IgD-negative memory B cell (primary cell): ENCODE results near the gene ETV3L. TPM values are rescaled to one million over a fixed set of nuclear protein-coding genes. Genes with fewer than 3 reads are reported as not detected.

Source experiments
- H3K27ac Mint-ChIP-seq, 3 donors: one replicate each; pipeline ENCODE4 v1.8.0; 2020 to 2022; ENCODE audit warnings: mild to moderate bottlenecking in 3 of 3, mixed read lengths in 3 of 3, moderate library complexity in 1 of 3
- H3K27me3 Mint-ChIP-seq: one replicate; pipeline ENCODE4 v1.8.0; 2021; ENCODE audit warnings: mixed read lengths
- H3K36me3 Mint-ChIP-seq: one replicate; pipeline ENCODE4 v1.8.0; 2020; ENCODE audit warnings: mild to moderate bottlenecking, mixed read lengths
- H3K4me1 Mint-ChIP-seq, 3 donors: one replicate each; pipeline ENCODE4 v1.8.0; 2020 to 2022; ENCODE audit warnings: mixed read lengths in 3 of 3, mild to moderate bottlenecking in 1 of 3
- H3K4me3 Mint-ChIP-seq, 4 donors: one replicate each; pipeline ENCODE4 v1.8.0; 2020 to 2022; ENCODE audit warnings: mild to moderate bottlenecking in 4 of 4, mixed read lengths in 4 of 4, moderate library complexity in 3 of 4
- H3K9me3 Mint-ChIP-seq, 3 donors: one replicate each; pipeline ENCODE4 v1.8.0; 2020 to 2021; ENCODE audit warnings: mixed read lengths in 3 of 3, mild to moderate bottlenecking in 1 of 3
- polyA plus RNA-seq: library from polyadenylated mRNA; unstranded; fragments of 300-500 nt; fragmentation: Illumina TruSeq; gene quantifications from one replicate; pipeline ENCODE4 v1.2.3, GENCODE V29; 2021

ETV3L gene
- not detected for polyA plus RNA-seq

DNA sequence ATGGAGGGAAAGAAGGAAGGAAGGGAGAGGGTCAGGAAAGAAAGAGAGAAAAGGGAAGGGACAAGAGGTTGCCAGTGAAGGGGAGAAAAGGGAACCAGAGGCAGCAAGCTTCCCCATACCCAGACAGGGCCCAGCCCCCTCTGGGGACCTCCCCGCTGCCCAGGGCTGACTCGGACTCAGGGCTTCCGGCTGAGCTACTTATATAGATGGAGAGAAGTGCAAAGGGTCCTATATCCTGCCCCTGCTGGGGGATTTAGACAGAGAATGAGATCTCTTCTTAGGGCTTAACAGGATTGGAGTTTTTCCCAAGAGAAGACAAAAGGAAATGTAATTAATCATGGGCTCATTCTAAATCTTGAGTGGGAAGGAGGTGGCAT, at the start of gene ETV3L:
ETV3L (minus strand) TSS at position 176 of the 377 bp plus-strand sequence. CDS start 285 bp downstream, outside the sequence.
- H3K4me3 Mint-ChIP-seq, result no peak within 1 kb of the TSS
- H3K36me3 Mint-ChIP-seq, result peaks cover 5% of the 10 kb centered on the region
- H3K27ac Mint-ChIP-seq, result no peak within 1 kb of the TSS
- H3K9me3 Mint-ChIP-seq, result no peaks in the 10 kb centered on the region
- peaks cover 0 to 2% (median 0%) of the 10 kb centered on the region in 3 donors for H3K4me1 Mint-ChIP-seq
- no peaks in the 10 kb centered on the region for H3K27me3 Mint-ChIP-seq

DNA sequence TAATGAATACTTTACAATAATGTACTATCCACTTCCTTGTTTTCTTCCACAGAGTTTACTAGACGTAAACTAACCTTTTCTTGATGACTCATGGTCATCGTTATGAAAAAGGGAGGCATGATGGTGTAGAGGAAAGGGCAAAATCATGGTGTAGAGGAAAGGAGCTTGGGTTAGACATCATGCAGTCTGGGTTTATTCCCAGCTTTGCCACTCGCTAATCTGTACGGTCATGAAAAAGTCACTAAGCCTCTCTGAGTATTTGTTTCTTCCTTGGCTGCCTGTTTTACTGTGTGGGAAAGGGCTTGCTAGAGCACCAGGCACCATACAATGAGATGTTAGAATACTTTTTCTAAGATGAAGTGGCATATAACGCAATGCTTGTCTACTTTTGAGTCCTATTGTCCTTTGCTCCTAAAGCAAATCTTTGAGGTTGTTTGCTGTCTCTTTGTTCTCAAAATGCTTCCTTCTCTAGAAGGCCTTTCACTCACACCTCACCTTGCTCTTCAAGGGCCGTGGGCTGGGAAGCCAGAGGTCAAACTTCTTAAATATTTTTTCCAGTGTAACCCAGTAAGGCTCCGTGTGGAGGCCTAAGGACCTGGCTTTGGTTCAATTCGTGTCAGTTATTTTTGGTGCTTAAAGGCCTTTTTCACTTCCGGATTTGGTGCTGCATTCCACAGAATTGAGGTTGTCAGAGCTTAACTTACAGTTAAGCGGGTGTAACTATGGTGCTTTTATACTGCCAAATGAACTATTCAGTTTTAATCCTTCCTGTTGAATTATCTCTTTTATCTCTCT, 48.5 kb upstream of the ETV3L start:
- Mint-ChIP-seq H3K27me3 (peaks cover 5% of the 10 kb centered on the region), H3K27ac (no peak overlapping the region), H3K4me1 (peaks cover 0 to 4% (median 2%) of the 10 kb centered on the region in 3 donors), H3K9me3 (no peaks in the 10 kb centered on the region), H3K4me3 (no peak overlapping the region), H3K36me3 (no peaks in the 10 kb centered on the region)

DNA sequence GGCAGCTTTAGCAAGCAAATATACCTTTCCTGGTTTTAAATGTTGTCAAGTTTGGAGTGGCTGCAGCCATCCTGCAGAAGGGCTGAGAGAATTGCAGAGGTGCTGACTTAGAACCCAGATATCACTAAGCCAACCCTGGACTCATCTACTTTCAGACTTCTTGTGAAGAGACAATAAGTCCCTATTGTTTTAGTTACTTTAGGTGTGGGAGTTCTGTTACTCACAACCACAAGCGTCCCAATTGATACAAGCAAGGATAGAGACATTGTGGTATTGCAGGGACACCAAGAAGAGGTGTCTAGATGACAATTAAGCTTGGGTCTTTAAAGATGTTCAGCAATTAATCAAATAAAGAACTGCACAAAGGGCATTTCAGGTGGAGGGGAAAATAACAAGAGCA, 47.4 kb upstream of the ETV3L start:
- no peaks in the 10 kb centered on the region for H3K9me3 Mint-ChIP-seq

DNA sequence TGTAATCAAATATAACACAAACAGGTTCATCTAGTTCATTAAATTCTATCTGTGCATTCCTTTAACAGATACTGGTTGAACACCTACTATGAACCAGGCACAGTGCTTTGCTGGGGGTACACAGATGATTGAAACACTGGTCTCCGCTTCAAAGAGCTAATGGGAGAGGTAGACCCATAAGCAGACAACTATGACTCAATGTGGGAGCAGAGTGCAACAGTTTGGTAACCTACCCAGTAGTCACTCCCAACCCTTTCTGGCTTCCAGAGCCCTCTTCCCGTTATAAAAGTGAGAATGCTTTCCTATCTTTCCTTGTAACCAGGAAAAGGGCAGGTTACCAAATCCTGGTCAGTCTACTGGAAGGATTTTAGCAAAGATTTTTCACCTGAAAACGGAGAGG, 46.6 kb upstream of the ETV3L start:
- H3K36me3 Mint-ChIP-seq, result no peaks in the 10 kb centered on the region
- peaks cover 0 to 4% (median 2%) of the 10 kb centered on the region in 3 donors for H3K4me1 Mint-ChIP-seq
- H3K9me3 Mint-ChIP-seq, result no peaks in the 10 kb centered on the region
- no peak overlapping the region for H3K4me3 Mint-ChIP-seq
- H3K27ac Mint-ChIP-seq, result no peak overlapping the region
- H3K27me3 Mint-ChIP-seq, result peaks cover 5% of the 10 kb centered on the region

More for the DNA sequence above, 47.4 kb upstream of the ETV3L start:
- Mint-ChIP-seq H3K4me1 (peaks cover 0 to 4% (median 2%) of the 10 kb centered on the region in 3 donors), H3K36me3 (no peaks in the 10 kb centered on the region), H3K27ac (peak overlapping the region in 1 of 3 donors; percentile 67), H3K27me3 (peaks cover 5% of the 10 kb centered on the region), H3K4me3 (no peak overlapping the region)

DNA sequence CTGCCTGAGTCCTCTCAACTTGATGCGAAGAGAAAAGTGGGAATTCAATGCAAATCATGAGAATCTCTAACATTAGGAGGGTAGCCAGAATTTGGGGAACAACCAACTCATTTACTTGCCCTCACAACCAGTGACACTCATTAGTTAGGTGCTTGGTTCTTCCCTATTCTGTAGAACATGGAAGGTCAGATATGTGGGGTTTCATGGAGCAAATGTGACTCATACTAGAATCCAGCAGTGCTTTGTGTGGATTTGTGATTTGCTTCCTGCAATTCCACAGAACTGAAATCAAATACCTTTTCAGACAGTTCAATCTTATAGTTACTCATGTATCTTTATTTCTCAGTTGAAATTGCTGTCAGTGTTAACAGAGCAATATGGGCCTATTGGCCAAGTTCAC, 45.5 kb upstream of the ETV3L start:
- H3K4me1 Mint-ChIP-seq, result peaks cover 0 to 4% (median 2%) of the 10 kb centered on the region in 3 donors
- H3K27me3 Mint-ChIP-seq, result peaks cover 5% of the 10 kb centered on the region
- no peaks in the 10 kb centered on the region for H3K9me3 Mint-ChIP-seq
- H3K36me3 Mint-ChIP-seq, result no peaks in the 10 kb centered on the region
- no peak overlapping the region for H3K4me3 Mint-ChIP-seq
- no peak overlapping the region for H3K27ac Mint-ChIP-seq

DNA sequence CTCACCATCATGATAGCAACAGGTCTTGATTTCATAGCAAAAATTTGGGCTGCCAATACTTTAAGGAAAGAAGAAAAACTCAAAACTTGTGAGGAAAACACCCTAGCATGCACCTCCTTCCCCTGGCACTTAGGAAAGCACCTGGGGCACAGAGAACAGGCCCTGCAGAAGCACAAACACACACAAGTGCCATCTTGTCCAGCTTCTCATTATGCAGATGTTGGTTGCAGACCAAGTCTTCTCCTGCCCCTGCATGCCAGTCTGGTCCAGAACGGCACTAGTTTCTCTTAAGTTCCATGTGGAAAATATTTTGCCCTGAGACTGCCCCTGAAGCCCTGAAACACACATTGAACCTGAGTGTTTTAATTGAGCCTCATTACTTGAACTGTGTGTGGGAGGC, 44.9 kb upstream of the ETV3L start:
- Mint-ChIP-seq H3K9me3 (no peaks in the 10 kb centered on the region), H3K4me3 (no peak overlapping the region), H3K4me1 (peaks cover 2 to 4% (median 3%) of the 10 kb centered on the region in 3 donors), H3K36me3 (no peaks in the 10 kb centered on the region), H3K27ac (no peak overlapping the region), H3K27me3 (peaks cover 5% of the 10 kb centered on the region)

DNA sequence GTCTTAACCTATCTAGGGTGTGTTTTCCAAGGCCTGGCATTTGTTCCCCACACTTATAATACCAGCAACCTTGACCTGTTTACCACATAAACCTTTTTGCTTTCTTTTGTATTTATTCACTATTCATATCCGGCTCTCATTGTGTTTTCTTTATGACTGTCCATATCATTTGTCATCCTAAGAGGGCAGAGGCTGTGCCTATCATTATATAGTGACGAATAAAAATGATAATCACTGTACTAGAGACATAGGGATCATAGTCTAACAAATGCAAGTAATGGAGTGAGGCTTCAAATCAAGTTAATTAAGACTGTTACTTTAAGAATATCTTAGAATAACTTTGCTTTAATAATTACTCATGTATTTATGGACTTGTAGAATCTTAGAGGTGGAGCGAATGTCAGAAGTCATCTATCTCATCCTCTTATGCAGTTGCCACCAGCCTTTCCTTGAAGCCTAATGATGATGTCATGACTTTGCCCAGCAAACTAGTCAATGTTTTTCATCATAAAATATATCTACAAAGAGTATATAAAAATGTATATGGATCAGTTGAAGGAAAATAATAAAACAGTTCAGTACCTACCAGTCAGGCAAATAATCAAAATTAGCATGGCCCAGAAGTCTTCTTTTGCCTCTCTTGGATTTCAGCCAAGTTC, 43.3 kb upstream of the ETV3L start:
- peaks cover 5% of the 10 kb centered on the region for H3K27me3 Mint-ChIP-seq
- no peaks in the 10 kb centered on the region for H3K36me3 Mint-ChIP-seq
- H3K9me3 Mint-ChIP-seq, result no peaks in the 10 kb centered on the region
- no peak overlapping the region for H3K27ac Mint-ChIP-seq
- peak overlapping the region in 1 of 4 donors; percentile 27 for H3K4me3 Mint-ChIP-seq
- peaks cover 7 to 11% (median 9%) of the 10 kb centered on the region in 3 donors for H3K4me1 Mint-ChIP-seq

DNA sequence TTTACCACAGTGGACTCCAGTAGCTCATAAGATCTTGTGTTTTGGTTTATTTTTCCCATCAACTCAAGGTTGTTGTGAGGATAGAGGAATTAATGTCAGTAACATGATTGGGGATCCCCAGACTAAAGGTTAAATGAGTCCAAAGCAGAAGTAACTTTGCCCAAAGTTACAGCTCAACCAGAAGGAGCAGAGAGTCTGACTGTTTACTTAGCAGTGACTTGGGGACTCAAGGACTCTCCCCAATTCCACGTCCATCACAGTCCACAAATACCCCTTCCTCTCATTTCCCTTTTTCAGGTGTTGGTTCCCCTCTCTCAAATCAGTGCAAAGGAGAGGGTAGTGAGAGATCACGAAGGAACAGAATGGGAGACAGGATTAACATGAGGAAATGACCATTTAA, 42.6 kb upstream of the ETV3L start:
- H3K36me3 Mint-ChIP-seq, result peaks cover 3% of the 10 kb centered on the region
- H3K4me1 Mint-ChIP-seq, result peaks cover 10 to 15% (median 15%) of the 10 kb centered on the region in 3 donors
- H3K4me3 Mint-ChIP-seq, result no peak overlapping the region
- peaks cover 3% of the 10 kb centered on the region for H3K27me3 Mint-ChIP-seq
- H3K27ac Mint-ChIP-seq, result no peak overlapping the region
- no peaks in the 10 kb centered on the region for H3K9me3 Mint-ChIP-seq

DNA sequence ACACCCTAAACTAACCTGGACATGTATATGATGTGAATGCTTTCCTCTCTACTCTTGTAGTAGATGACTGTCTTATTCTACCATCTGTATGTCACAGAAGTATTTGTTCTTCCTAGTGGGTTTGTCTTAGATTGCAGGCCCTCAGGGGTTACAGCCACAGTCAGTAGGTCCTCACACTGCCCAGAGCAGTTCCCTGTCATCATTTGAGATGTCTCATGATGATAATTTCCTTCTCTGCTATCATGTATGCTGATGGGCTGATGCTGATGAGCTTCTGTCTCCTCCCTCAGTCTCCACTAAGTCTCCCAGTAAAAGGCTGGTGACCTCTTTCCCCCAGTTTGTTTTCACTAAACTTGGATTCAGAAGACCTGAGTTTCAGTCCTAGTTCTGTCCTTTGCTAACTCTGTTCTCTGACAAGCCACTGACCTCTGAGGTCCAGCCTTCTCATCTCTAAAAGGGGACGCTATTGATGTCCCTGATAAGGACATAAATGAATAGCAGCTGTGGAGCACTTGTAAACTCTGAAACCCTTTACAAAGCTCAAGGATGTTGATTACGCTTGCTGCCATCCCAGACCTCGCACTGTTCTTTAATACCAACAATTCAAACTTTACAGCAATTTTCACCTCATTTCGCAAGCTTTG, 41.7 kb upstream of the ETV3L start:
- H3K27me3 Mint-ChIP-seq, result peaks cover 3% of the 10 kb centered on the region
- H3K4me1 Mint-ChIP-seq, result peaks cover 18 to 24% (median 24%) of the 10 kb centered on the region in 3 donors
- H3K36me3 Mint-ChIP-seq, result peaks cover 3% of the 10 kb centered on the region
- no peaks in the 10 kb centered on the region for H3K9me3 Mint-ChIP-seq
- H3K27ac Mint-ChIP-seq, result peak overlapping the region in 1 of 3 donors; percentile 33
- H3K4me3 Mint-ChIP-seq, result peak overlapping the region in 1 of 4 donors; percentile 88

DNA sequence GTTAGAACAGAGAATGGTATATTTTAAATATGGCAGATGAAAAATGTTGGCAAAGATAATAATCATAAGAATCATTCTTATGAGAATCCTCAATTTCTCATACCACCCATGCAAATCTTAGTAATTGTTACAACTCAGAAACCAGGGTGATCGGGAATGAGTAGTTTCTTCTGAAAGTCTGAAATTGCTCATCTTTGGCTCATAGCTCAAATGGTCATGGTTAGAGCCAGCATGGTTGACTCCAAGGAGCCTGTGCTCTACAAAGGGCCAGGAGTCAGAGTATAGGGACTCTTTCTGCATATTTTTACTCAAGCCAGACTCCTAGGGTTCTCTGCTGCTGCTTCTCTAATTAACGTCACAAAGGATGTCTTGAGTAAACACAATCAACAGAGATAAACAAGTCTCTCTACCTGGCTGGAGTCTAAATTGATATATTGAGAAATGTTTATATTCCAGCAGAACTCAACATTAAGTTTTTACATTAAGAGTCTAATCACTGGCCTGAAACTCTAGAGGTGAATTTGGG, 40.5 kb upstream of the ETV3L start:
- Mint-ChIP-seq H3K27me3 (peaks cover 3% of the 10 kb centered on the region), H3K4me3 (peak overlapping the region in 2 of 4 donors; percentile 87 to 88), H3K36me3 (peaks cover 7% of the 10 kb centered on the region), H3K27ac (peak overlapping the region; percentile 90 to 98 (median 97)), H3K9me3 (no peaks in the 10 kb centered on the region), H3K4me1 (peaks cover 24 to 30% (median 30%) of the 10 kb centered on the region in 3 donors)

DNA sequence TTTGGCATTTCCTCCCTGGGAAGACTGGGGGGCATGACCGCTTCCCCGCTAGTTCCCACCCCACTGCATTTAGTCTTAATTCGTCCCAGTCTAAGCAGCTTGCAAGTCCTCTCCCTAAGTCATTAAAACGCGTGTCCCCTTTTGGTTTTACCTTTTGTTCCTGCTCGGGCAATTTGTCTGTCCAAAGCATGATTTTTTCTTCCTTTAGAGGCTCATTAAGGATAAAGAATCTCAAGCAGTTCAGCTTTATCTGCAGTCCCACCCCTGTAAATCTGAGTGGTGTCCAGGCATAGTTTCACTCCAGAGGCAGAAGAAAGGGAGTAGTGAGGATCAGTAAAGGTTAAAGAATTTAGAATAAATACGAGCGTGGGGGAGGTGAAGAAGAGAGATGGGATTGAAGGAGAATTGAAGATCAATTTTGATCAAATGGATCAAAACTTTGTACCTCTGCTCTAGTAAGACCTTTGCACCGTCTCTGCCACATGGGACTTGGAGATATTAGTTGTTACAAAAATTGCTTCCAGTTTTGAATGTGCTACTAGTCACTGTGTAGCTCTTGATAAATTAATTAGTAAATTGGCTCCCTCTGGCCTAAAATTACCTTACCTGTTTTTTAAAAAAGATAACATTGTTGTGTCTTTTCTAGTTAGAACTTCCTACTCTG, 39.6 kb upstream of the ETV3L start:
- peak overlapping the region; percentile 87 to 95 (median 89) for H3K4me3 Mint-ChIP-seq
- peaks cover 10% of the 10 kb centered on the region for H3K36me3 Mint-ChIP-seq
- no peaks in the 10 kb centered on the region for H3K9me3 Mint-ChIP-seq
- peaks cover 26 to 33% (median 32%) of the 10 kb centered on the region in 3 donors for H3K4me1 Mint-ChIP-seq
- peaks cover 3% of the 10 kb centered on the region for H3K27me3 Mint-ChIP-seq
- H3K27ac Mint-ChIP-seq, result peak overlapping the region; percentile 90 to 98 (median 97)

DNA sequence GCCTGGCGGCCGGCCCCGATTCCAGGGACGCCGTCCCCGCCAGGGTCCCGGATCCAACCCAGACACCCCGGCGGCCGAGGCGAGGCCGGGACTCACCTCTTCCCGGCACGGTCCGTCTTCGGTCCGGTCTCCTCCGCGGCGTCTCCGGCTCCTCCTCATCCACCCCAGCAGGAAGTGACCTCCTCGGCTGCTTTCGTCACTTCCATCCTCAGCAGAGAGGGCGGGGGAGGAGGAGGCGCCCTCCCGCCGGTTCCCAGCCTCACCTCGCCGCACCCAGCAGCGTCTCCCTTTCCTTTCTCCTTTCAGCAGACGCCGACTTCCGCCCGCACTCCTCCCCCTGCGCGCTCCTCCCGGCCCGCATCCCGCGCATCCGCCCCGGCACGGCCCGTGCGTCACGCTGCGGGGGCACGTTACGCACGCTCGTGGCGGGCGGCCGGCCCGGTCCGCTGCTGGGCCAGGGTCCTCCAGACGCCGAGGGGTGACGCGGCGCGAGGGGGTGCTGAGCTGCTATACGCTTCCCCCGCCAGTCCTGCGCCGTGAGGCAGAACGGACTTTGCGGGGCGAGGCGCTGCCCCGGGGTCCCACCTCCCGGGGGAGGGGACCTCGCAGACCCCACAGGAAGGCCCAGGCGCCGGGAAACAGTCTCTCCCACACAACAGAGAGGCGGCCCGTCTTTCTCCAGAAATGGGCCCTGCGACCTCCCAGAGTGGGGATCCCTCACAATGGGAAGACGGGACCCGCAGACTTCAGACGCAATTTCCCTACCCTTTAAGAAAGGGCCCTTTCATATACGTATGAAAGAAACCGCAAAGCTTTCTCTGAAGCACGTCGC, 38.8 kb upstream of the ETV3L start, which contains the start of gene ETV3:
ETV3 (minus strand) TSS at position 176 of the 832 bp plus-strand sequence. CDS start 2,043 bp downstream, outside the sequence.
- H3K4me3 Mint-ChIP-seq, result peak within 1 kb of the TSS; percentile 88 to 98 (median 96)
- H3K27me3 Mint-ChIP-seq, result no peaks in the 10 kb centered on the region
- peak within 1 kb of the TSS; percentile 90 to 98 (median 98) for H3K27ac Mint-ChIP-seq
- H3K4me1 Mint-ChIP-seq, result peaks cover 31 to 39% (median 32%) of the 10 kb centered on the region in 3 donors
- H3K36me3 Mint-ChIP-seq, result peaks cover 10% of the 10 kb centered on the region
- no peaks in the 10 kb centered on the region for H3K9me3 Mint-ChIP-seq

DNA sequence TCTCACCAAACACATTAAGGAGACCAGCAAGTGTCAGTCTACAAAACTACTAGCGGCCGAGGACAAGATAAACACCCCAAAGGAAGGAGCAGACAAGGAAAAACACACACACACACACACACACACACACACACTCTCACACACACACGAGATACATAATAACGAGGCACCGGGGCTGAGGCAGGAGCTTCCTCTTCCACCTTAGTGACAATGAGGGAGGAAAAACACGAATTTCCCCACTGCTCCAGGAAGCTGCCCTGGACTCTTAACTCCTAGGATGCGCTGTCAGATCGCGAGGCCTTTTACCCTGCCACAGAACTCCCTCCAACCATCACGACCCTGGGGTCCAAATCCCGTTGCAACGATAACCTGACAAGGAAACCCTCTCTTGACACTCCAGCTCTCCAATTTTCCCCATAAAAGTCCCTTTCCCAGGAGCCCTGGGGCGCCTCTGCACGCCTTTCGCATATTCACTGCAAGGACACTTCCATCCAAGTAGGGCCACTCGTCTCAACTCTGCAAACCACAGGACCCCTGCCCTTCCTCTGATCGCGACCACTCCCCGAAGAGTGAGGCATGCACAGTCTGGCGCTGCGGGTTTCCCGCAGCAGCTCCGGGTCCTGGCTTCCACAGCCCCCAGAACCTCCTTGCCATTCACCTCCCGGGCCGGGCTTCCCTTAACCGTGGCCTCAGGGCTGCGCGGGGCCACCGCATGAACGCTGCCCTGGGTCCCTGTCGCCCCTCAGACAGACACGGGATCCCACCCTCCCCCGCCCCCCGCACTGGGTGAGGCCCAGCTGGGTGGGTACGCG, 38.0 kb upstream of the ETV3L start:
- H3K27ac Mint-ChIP-seq, result peak overlapping the region; percentile 87 to 98 (median 90)
- peaks cover 10% of the 10 kb centered on the region for H3K36me3 Mint-ChIP-seq
- peak overlapping the region; percentile 88 to 98 (median 96) for H3K4me3 Mint-ChIP-seq
- H3K27me3 Mint-ChIP-seq, result no peaks in the 10 kb centered on the region
- H3K9me3 Mint-ChIP-seq, result no peaks in the 10 kb centered on the region
- peaks cover 32 to 43% (median 35%) of the 10 kb centered on the region in 3 donors for H3K4me1 Mint-ChIP-seq
